Endodermal cell (in vitro differentiated cells): ENCODE data around the gene RAD51D. TPM values are rescaled to one million over a fixed set of nuclear protein-coding genes. Genes with fewer than 3 reads are reported as not detected.

Experiments used
- DNase-seq: peaks from one replicate; pipeline ENCODE4 v3.0.0-alpha.2; 2017
- H3K27ac ChIP-seq: 2 replicates; pipeline ENCODE4 v1.5.1; 2013; ENCODE audit warnings: mild to moderate bottlenecking, low read depth, low read length, moderate library complexity
- H3K27me3 ChIP-seq: 2 replicates; pipeline ENCODE4 v1.6.1; 2013; ENCODE audit warnings: mild to moderate bottlenecking, low read length, moderate library complexity; ENCODE audit not compliant: insufficient read depth, control insufficient read depth, poor library complexity, severe bottlenecking
- H3K36me3 ChIP-seq: 2 replicates; pipeline ENCODE4 v1.7.0; 2013; ENCODE audit warnings: mild to moderate bottlenecking, low read length, moderate library complexity; ENCODE audit not compliant: control insufficient read depth, insufficient read depth
- H3K4me1 ChIP-seq: one replicate; pipeline ENCODE4 v1.7.0; 2013; ENCODE audit warnings: low read length; ENCODE audit not compliant: control insufficient read depth, insufficient read depth
- H3K4me3 ChIP-seq: 2 replicates; pipeline ENCODE4 v1.5.1; 2013; ENCODE audit warnings: mild to moderate bottlenecking, low read length, moderate library complexity
- H3K9ac ChIP-seq: 2 replicates; pipeline ENCODE4 v1.6.1; 2013; ENCODE audit warnings: mild to moderate bottlenecking, low read length, moderate library complexity; ENCODE audit not compliant: poor library complexity, severe bottlenecking; ENCODE audit errors: extremely low read depth
- H3K9me3 ChIP-seq: 2 replicates; pipeline ENCODE4 v1.6.1; 2013; ENCODE audit warnings: mild to moderate bottlenecking, low read length, moderate library complexity; ENCODE audit not compliant: control insufficient read depth
- H3K27ac Mint-ChIP-seq: 2 replicates; pipeline ENCODE4 v1.8.0; 2020; ENCODE audit warnings: mixed read lengths
- H3K27me3 Mint-ChIP-seq: 2 replicates; pipeline ENCODE4 v1.8.0; 2021; ENCODE audit warnings: mild to moderate bottlenecking, mixed read lengths; ENCODE audit not compliant: insufficient read depth
- H3K36me3 Mint-ChIP-seq: 2 replicates; pipeline ENCODE4 v1.8.0; 2020; ENCODE audit warnings: low read depth, mixed read lengths
- H3K4me1 Mint-ChIP-seq: 2 replicates; pipeline ENCODE4 v1.8.0; 2020; ENCODE audit warnings: mixed read lengths
- H3K4me3 Mint-ChIP-seq: 2 replicates; pipeline ENCODE4 v1.8.0; 2020; ENCODE audit warnings: mild to moderate bottlenecking, moderate library complexity, mixed read lengths
- H3K9me3 Mint-ChIP-seq: 2 replicates; pipeline ENCODE4 v1.8.0; 2020; ENCODE audit warnings: mild to moderate bottlenecking, mixed read lengths
- CTCF ChIP-seq: fragments of 200-600 bp; sonication (generic); conservative IDR thresholded peaks from 2 replicates; pipeline ENCODE4 v1.5.0; 2021; ENCODE audit warnings: antibody characterized with exemption, mild to moderate bottlenecking
- WGBS, 2 experiments: methylation state at CpG; one replicate each; pipeline versions ENCODE4 v1.1.5 to v1.1.7; 2013; ENCODE audit warnings: missing lambda C conversion rate in 2 of 2, mixed read lengths in 1 of 2; ENCODE audit not compliant: insufficient coverage in 1 of 2, insufficient read length in 1 of 2; 5-methylcytosine and 5-hydroxymethylcytosine counted together
- total RNA-seq, 2 donors: library from RNA; stranded (reverse); fragmentation: NEBNext Ultra II Directional in 1 of 2; extraction: Animal tissue kit (Norgen Biotek cat#: 25700) in 1 of 2; gene quantifications; 2 replicates in 1 of 2; 3 replicates in 1 of 2; pipeline ENCODE4 v1.2.1, GENCODE V29; 2021

Gene RAD51D
- total RNA-seq, 2 donors from 2014 or later: 24.8 to 26.0 TPM

GRCh38 chr17:35135322-35135721 lies 15.7 kb upstream of the RAD51D start:
- Mint-ChIP-seq H3K9me3 (no peaks in the 10 kb centered on the region), H3K4me3 (no peak overlapping the region), H3K36me3 (peaks cover 70% of the 10 kb centered on the region), H3K27me3 (no peaks in the 10 kb centered on the region), H3K27ac (no peak overlapping the region), H3K4me1 (no peaks in the 10 kb centered on the region)
- 91 to 100% methylated on average over 2 to 6 of the region's 6 CpGs for WGBS, 2 experiments
- Histone ChIP-seq H3K4me1 (no peaks in the 10 kb centered on the region), H3K9ac (no peak overlapping the region), H3K4me3 (no peak overlapping the region), H3K27ac (no peak overlapping the region), H3K27me3 (no peaks in the 10 kb centered on the region), H3K9me3 (no peaks in the 10 kb centered on the region), H3K36me3 (peaks cover 90% of the 10 kb centered on the region)
- no peak for TF ChIP-seq CTCF
- no peak for DNase-seq

GRCh38 chr17:35132816-35133550 lies 13.3 kb upstream of the RAD51D start:
- no peak overlapping the region for H3K27ac Mint-ChIP-seq
- H3K9ac ChIP-seq: no peak overlapping the region
- WGBS, 2 experiments: 93 to 95% methylated on average over 11 to 21 of the region's 22 CpGs
- no peaks in the 10 kb centered on the region for H3K4me1 ChIP-seq
- peaks cover 58% of the 10 kb centered on the region for H3K36me3 Mint-ChIP-seq
- H3K9me3 Mint-ChIP-seq: no peaks in the 10 kb centered on the region
- H3K4me3 ChIP-seq: no peak overlapping the region
- H3K9me3 ChIP-seq: no peaks in the 10 kb centered on the region
- H3K36me3 ChIP-seq: peaks cover 73% of the 10 kb centered on the region
- DNase-seq: no peak
- no peaks in the 10 kb centered on the region for H3K4me1 Mint-ChIP-seq
- no peak overlapping the region for H3K4me3 Mint-ChIP-seq
- no peaks in the 10 kb centered on the region for H3K27me3 ChIP-seq
- no peak for TF ChIP-seq CTCF
- no peaks in the 10 kb centered on the region for H3K27me3 Mint-ChIP-seq
- H3K27ac ChIP-seq: no peak overlapping the region

- no peak for DNase-seq
- no peaks in the 10 kb centered on the region for H3K27me3 ChIP-seq
- no peak overlapping the region for H3K4me3 ChIP-seq
- WGBS, 2 experiments: 90% methylated on average over 10 of the region's 10 CpGs; no CpG with 5 or more reads in 1 of the 2 experiments
- TF ChIP-seq CTCF: no peak
- no peak overlapping the region for H3K9ac ChIP-seq
- no peak overlapping the region for H3K4me3 Mint-ChIP-seq
- H3K27ac ChIP-seq: no peak overlapping the region
- H3K4me1 Mint-ChIP-seq: no peaks in the 10 kb centered on the region
- H3K36me3 ChIP-seq: peaks cover 64% of the 10 kb centered on the region
- no peaks in the 10 kb centered on the region for H3K9me3 Mint-ChIP-seq
- H3K4me1 ChIP-seq: no peaks in the 10 kb centered on the region
- no peak overlapping the region for H3K27ac Mint-ChIP-seq
- no peaks in the 10 kb centered on the region for H3K9me3 ChIP-seq
- H3K36me3 Mint-ChIP-seq: peaks cover 49% of the 10 kb centered on the region
- peaks cover 2% of the 10 kb centered on the region for H3K27me3 Mint-ChIP-seq
Observed at GRCh38 chr17:35132099-35132498, 12.4 kb upstream of the RAD51D start.
